OCI-M1 (cell line): ENCODE results near the gene AURKAIP1.

Experiments used
- DNase-seq: peaks from one replicate; lab custom pipeline; 2025; lab: John Stamatoyannopoulos, UW

The AURKAIP1 gene

GRCh38 chr1:1332774-1333480 lies 42.1 kb downstream of the AURKAIP1 start:
- no peak for DNase-seq

- no peak for DNase-seq
Observed at GRCh38 chr1:1332031-1332755, 42.8 kb downstream of the AURKAIP1 start.

GRCh38 chr1:1331068-1331965 lies 43.7 kb downstream of the AURKAIP1 start, which contains the start of gene TAS1R3:
Gene TAS1R3 (plus strand): TSS chr1:1331280. CDS start chr1:1331346, 66 bp downstream.
- DNase-seq, result no peak

- no peak for DNase-seq
Observed at GRCh38 chr1:1330366-1331067, 44.5 kb downstream of the AURKAIP1 start.

GRCh38 chr1:1329304-1330210 lies 45.5 kb downstream of the AURKAIP1 start:
- DNase-seq, result no peak

- DNase-seq, result no peak
Observed at GRCh38 chr1:1328254-1328653, 46.8 kb downstream of the AURKAIP1 start.

- DNase-seq, result no peak
Observed at GRCh38 chr1:1327291-1327690, 47.7 kb downstream of the AURKAIP1 start.

GRCh38 chr1:1326075-1326605 lies 48.9 kb downstream of the AURKAIP1 start:
- no peak for DNase-seq

GRCh38 chr1:1325288-1326074 lies 49.5 kb downstream of the AURKAIP1 start:
- peak; percentile 23 for DNase-seq

GRCh38 chr1:1324524-1325287 lies 50.3 kb downstream of the AURKAIP1 start, which contains the start of the genes CPTP and INTS11:
Gene CPTP (plus strand): TSS chr1:1324802. CDS start chr1:1326911, 2,109 bp downstream.
Gene INTS11 (minus strand): TSS chr1:1324660. CDS start chr1:1324608, 52 bp downstream.
- DNase-seq, result peak; percentile 94

- DNase-seq, result no peak
Observed at GRCh38 chr1:1324084-1324523, 50.9 kb downstream of the AURKAIP1 start.
